Measurements from ENCODE around the gene DLG2. TPM values are rescaled to one million over a fixed set of nuclear protein-coding genes. Genes with fewer than 3 reads are reported as not detected.

Gene DLG2
- total and polyA plus RNA-seq, 2 of the 8 experiments (the other 6 are each of a cell fraction or from before 2014, with no cell fraction given), result 1.7 to 14.3 TPM

- H3K9ac ChIP-seq (replicated peaks in 1 of 4; ENCODE audit: extremely low read depth in 1 of 4, low read depth in 3 of 4, low read length in 3 of 4), result no peak overlapping the region
- H3K27me3 ChIP-seq (replicated peaks in 1 of 4; ENCODE audit: control insufficient read depth in 3 of 4, extremely low read depth in 1 of 4, insufficient read depth in 3 of 4, low read length in 3 of 4), result no peaks in the 10 kb centered on the region
- H3K14ac ChIP-seq (ENCODE audit: insufficient read length), result no peak overlapping the region
- no peak overlapping the region for H4K5ac ChIP-seq (ENCODE audit: insufficient read length, low read depth, low read length)
- no peak overlapping the region for H2AFZ ChIP-seq (ENCODE audit: low read length)
- H3K36me3 ChIP-seq (ENCODE audit: control insufficient read depth in 2 of 4, insufficient read depth in 4 of 4, low read length in 3 of 4), result no peaks in the 10 kb centered on the region
- H3K56ac ChIP-seq (replicated peaks; ENCODE audit: insufficient read length, low read depth, low read length), result no peak overlapping the region
- H3K23me2 ChIP-seq (ENCODE audit: low read depth, low read length), result no peaks in the 10 kb centered on the region
- no peak overlapping the region for H4K8ac ChIP-seq (ENCODE audit: extremely low read depth, insufficient read depth, low read length)
- no peak overlapping the region for H3K23ac ChIP-seq (ENCODE audit: insufficient read length)
- no peaks in the 10 kb centered on the region for H3K4me1 ChIP-seq (replicated peaks in 1 of 4; ENCODE audit: control insufficient read depth in 3 of 4, insufficient read depth in 4 of 4, low read length in 3 of 4)
- no peak overlapping the region for H2BK120ac ChIP-seq (replicated peaks; ENCODE audit: low read depth, low read length)
- no peak overlapping the region for H2BK12ac ChIP-seq (ENCODE audit: low read depth, low read length)
- no peaks in the 10 kb centered on the region for H3K79me1 ChIP-seq (ENCODE audit: low read depth, low read length)
- H4K91ac ChIP-seq (replicated peaks; ENCODE audit: insufficient read length, low read length), result no peak overlapping the region
- no peak overlapping the region for H2BK5ac ChIP-seq (ENCODE audit: low read depth, low read length)
- no peak overlapping the region for H2BK15ac ChIP-seq (ENCODE audit: low read length)
- no peaks in the 10 kb centered on the region for H3K9me3 ChIP-seq (ENCODE audit: insufficient read depth in 2 of 2, low read depth in 1 of 2, low read length in 1 of 2)
- CTCF ChIA-PET (ENCODE audit: partially characterized antibody), result interaction anchor here (1.0 kb wide), 1 partner anchor 420 kb away, joined by 3 read pairs; no protein-coding TSS in a partner anchor
- 94% methylated on average over 1 of the region's 1 CpG; no CpG with 5 or more reads in 1 of the 2 experiments for WGBS, 2 experiments (ENCODE audit: extremely low coverage in 1 of 2, insufficient coverage in 1 of 2, insufficient read length in 1 of 2, insufficient replicate concordance in 2 of 2, low coverage in 1 of 2, low lambda C conversion rate in 2 of 2, missing lambda C conversion rate in 1 of 2)
- DNase-seq (ENCODE audit: low read depth in 1 of 2, low spot score in 2 of 2) (no peak), FAIRE-seq (no peak)
- no peak overlapping the region for H2AK5ac ChIP-seq (ENCODE audit: low read depth, low read length)
- H3K18ac ChIP-seq (ENCODE audit: extremely low read depth, low read length), result no peak overlapping the region
- H4K20me1 ChIP-seq (replicated peaks in 1 of 2; ENCODE audit: control insufficient read depth in 1 of 2, insufficient read depth in 2 of 2, low read length in 2 of 2), result no peaks in the 10 kb centered on the region
- H3K27ac ChIP-seq (ENCODE audit: low read depth, low read length), result no peak overlapping the region
- no peak overlapping the region for H3K4me3 ChIP-seq (ENCODE audit: extremely low read depth in 1 of 4, insufficient read depth in 2 of 4, low read depth in 3 of 4, low read length in 4 of 4)
- H3K79me2 ChIP-seq (ENCODE audit: control insufficient read depth in 1 of 2, insufficient read depth in 2 of 2, low read length in 2 of 2), result no peaks in the 10 kb centered on the region
- H3K4me2 ChIP-seq (ENCODE audit: insufficient read depth in 1 of 2, low read depth in 2 of 2, low read length in 2 of 2), result no peak overlapping the region
- H2BK20ac ChIP-seq (ENCODE audit: low read length), result no peak overlapping the region
- POLR2A ChIA-PET (ENCODE audit: partially characterized antibody), result no interaction called here
- no peak overlapping the region for H3K4ac ChIP-seq (replicated peaks; ENCODE audit: insufficient read length, low read depth, low read length)
- TF ChIP-seq EGR1 (IDR thresholded peaks at IDR 0.05; ENCODE audit: borderline replicate concordance, low read depth, low read length) (no peak), RBBP5 (IDR thresholded peaks at IDR 0.05; ENCODE audit: borderline replicate concordance, low read depth, low read length) (no peak), TEAD4 (IDR thresholded peaks at IDR 0.05; ENCODE audit: low read depth, low read length) (no peak), CEBPB (IDR thresholded peaks at IDR 0.05; ENCODE audit: low read depth, low read length) (no peak), TCF12 (IDR thresholded peaks at IDR 0.05; ENCODE audit: low read depth, low read length) (no peak), SUZ12 (IDR thresholded peaks at IDR 0.05; ENCODE audit: low read length) (no peak), CBX5 (IDR thresholded peaks at IDR 0.05; ENCODE audit: low read depth, low read length) (no peak), USF2 (IDR thresholded peaks at IDR 0.05; ENCODE audit: low read length) (no peak), ATF2 (IDR thresholded peaks at IDR 0.05; ENCODE audit: low read length) (no peak), POLR2A (IDR thresholded peaks at IDR 0.05; ENCODE audit: control extremely low read depth in 1 of 2, low read depth in 2 of 2, low read length in 2 of 2) (no peak), POLR2AphosphoS5 (IDR thresholded peaks at IDR 0.05; ENCODE audit: low read depth, low read length) (no peak), BACH1 (IDR thresholded peaks at IDR 0.05; ENCODE audit: low read length) (no peak), KDM4A (IDR thresholded peaks at IDR 0.05; ENCODE audit: low read depth, low read length, severe bottlenecking) (no peak)
Observed at GRCh38 chr11:84256618-84257017, 1370.5 kb downstream of the DLG2 start.
